Myometrial cell (primary cell): Measurements from ENCODE around the gene IL2RG. TPM values are rescaled to one million over a fixed set of nuclear protein-coding genes. Genes with fewer than 3 reads are reported as not detected.

ENCODE experiments used
- total RNA-seq: library from RNA; depleted of rRNA; stranded (reverse); fragments of >200 nt; gene quantifications from 2 replicates; pipeline ENCODE4 v1.2.3, GENCODE V29; 2015

The IL2RG gene
- not detected in 2 replicates for total RNA-seq

GRCh38 chrX:71111141-71111843, at the start of gene IL2RG:
TSS of gene IL2RG (minus strand) at chrX:71111577. CDS start at chrX:71111539, 38 bp downstream.

GRCh38 chrX:71144651-71145050, 33.3 kb upstream of the IL2RG start, which contains the start of gene NLGN3:
TSS of gene NLGN3 (plus strand) at chrX:71144841. CDS start at chrX:71147750, 2,909 bp downstream.

GRCh38 chrX:71118032-71118984, 6.9 kb upstream of the IL2RG start, which contains the start of gene MED12:
TSS of gene MED12 (plus strand) at chrX:71118596. CDS start at chrX:71118755, 159 bp downstream.

GRCh38 chrX:71106427-71106826, 5.0 kb downstream of the IL2RG start, which contains the start of gene CXorf65:
TSS of gene CXorf65 (minus strand) at chrX:71106740. CDS start at chrX:71106556, 184 bp downstream.

GRCh38 chrX:71095555-71095980, 15.8 kb downstream of the IL2RG start, which contains the start of gene FOXO4:
TSS of gene FOXO4 (plus strand) at chrX:71095851. CDS start at chrX:71096529, 678 bp downstream.

GRCh38 chrX:71068044-71068918, 43.1 kb downstream of the IL2RG start, which contains the start of gene SNX12:
TSS of gene SNX12 (minus strand) at chrX:71068334. CDS start at chrX:71068306, 28 bp downstream.

Other genes with a start within 250 kb of the IL2RG start
- gene TEX11, start 202.9 kb downstream of the IL2RG start, total RNA-seq: not detected in 2 replicates
- gene SLC7A3, start 180.5 kb downstream of the IL2RG start, total RNA-seq: not detected in 2 replicates
- 55.8 and 69.5 TPM in 2 replicates for gene SNX12, start 43.2 kb downstream of the IL2RG start, total RNA-seq
- gene FOXO4, start 15.7 kb downstream of the IL2RG start, total RNA-seq: 2.6 and 3.5 TPM in 2 replicates
- not detected in 2 replicates for gene CXorf65, start 4.8 kb downstream of the IL2RG start, total RNA-seq
- 15.9 and 21.1 TPM in 2 replicates for gene MED12, start 7.0 kb upstream of the IL2RG start, total RNA-seq
- gene NLGN3, start 33.3 kb upstream of the IL2RG start, total RNA-seq: not detected in 2 replicates
- gene GJB1, start 111.6 kb upstream of the IL2RG start, total RNA-seq: not detected in 2 replicates
- 14.1 and 16.7 TPM in 2 replicates for gene ZMYM3, start 142.6 kb upstream of the IL2RG start, total RNA-seq
- 307 and 375 TPM in 2 replicates for gene NONO, start 172.1 kb upstream of the IL2RG start, total RNA-seq
- 0.71 and 1.2 TPM in 2 replicates for gene ITGB1BP2, start 190.2 kb upstream of the IL2RG start, total RNA-seq